Measurements from ENCODE around the gene MRPL52.

GRCh38 chr14:22878271-22879246 is 48.9 kb downstream of the MRPL52 start:
- TF ChIP-seq CTCF (IDR thresholded peaks at IDR 0.05; ENCODE audit: low read depth, low read length, poor library complexity, severe bottlenecking): no peak
- TF ChIP-seq EZH2phosphoT487 (IDR thresholded peaks at IDR 0.05; ENCODE audit: borderline replicate concordance, low read length): no peak
